Activated naive CD8-positive, alpha-beta T cell treated with anti-CD3 and anti-CD28 coated beads, Interleukin-2, amount 50 U/mL, for 16 hours (primary cell): ENCODE data around the gene CLCN4.

Experiments used
- DNase-seq: peaks from one replicate; pipeline ENCODE4 v3.0.0-alpha.2; 2020; ENCODE audit warnings: low read depth, low spot score

The CLCN4 gene

DNA sequence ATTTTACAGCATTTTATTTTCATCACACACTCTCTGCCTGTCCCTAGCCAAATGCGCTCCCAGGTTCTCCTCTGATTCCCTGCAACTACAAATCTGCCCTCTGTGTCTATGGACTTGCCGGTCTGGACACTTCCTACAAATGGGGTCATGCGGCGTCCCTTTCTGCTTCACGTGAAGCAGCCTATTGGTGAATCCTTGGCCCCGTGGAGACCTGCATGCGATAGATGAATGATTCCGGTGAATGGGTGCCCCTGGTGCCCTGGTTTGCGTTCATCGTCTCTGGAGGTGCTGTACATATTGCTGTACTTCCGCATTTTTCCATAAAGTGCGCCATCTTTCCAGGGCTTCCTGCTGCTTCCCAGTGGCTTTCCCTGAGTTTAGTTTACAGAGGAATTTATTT is 27.5 kb upstream of the CLCN4 start:
- DNase-seq = no peak

DNA sequence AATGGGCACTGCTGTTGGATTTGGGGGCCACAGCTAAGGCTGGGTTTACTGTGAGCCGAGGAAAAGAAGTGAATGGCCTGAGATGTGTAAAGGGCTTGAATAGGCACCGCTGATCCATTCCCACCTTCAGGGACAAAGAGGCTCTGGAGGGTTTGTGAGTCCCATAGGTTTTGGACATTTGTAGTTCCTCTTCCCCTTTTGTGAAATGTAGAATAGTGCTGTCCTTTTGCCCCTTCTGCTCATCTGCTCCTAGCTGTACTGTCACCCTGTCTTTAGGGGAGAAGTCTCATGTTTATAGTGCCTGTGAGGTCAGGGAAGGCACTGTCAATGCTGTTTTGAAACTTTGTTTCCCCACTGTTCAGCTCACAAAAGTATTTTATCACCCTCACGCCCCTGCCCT is 26.4 kb upstream of the CLCN4 start:
- no peak for DNase-seq

DNA sequence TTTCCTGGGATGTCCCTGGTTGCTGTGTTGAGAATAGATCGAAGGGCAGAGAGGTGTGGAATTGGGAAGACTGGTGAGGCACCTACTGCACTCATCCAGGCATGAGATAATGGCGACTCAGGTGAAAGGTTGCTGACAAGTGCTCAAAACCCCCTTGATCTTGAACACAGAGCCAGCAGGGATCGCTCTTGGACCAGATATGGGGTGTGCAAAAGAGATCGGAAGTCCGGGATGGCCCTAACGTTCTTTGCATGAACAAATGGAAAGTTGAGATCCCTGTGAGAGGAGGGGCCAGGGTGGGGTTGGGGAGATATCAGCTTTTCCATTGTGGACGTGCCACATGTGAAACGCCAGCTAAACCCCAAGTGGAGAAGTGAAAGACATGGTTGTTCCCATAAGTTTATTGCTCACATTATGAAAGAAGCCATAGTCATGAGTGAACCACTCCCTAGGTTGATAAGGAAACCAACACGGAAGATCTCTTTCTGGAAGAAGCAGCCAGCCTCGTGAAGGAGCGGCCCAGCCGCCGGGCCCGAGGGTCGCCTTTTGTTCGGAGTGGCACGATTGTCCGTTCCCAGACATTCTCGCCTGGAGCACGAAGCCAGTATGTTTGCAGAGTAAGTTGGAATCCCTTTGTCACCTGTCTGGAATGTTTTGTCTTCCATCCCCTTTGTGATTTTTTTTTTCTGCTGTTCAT is 22.6 kb upstream of the CLCN4 start:
- no peak for DNase-seq

DNA sequence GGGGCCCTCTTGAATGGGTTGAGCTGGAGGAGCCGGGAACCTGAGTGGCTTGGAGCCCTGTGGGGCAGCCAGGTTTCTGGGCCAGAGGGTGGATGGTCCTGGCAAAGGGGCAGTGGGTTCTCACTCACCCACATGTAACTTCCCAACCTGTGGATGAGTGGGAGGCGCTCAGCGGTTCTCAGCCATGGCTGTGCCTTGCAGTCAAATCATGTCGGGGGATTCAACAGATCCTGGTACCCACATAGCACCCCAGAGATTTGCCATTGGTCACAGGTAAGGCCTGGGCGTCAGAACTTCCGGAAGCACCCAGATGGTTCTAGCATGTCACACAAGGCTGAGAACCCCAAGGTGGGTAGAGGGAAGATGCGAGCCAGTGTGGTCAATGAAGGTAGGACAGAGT is 21.9 kb upstream of the CLCN4 start:
- no peak for DNase-seq

GRCh38 chrX:10135561-10136399 is 21.0 kb upstream of the CLCN4 start:
- no peak for DNase-seq

- DNase-seq = no peak
These were observed 18.0 kb upstream of the CLCN4 start for GRCh38 chrX:10138726-10139125.

- DNase-seq = no peak
These were observed 16.5 kb upstream of the CLCN4 start for GRCh38 chrX:10140264-10140663.

DNA sequence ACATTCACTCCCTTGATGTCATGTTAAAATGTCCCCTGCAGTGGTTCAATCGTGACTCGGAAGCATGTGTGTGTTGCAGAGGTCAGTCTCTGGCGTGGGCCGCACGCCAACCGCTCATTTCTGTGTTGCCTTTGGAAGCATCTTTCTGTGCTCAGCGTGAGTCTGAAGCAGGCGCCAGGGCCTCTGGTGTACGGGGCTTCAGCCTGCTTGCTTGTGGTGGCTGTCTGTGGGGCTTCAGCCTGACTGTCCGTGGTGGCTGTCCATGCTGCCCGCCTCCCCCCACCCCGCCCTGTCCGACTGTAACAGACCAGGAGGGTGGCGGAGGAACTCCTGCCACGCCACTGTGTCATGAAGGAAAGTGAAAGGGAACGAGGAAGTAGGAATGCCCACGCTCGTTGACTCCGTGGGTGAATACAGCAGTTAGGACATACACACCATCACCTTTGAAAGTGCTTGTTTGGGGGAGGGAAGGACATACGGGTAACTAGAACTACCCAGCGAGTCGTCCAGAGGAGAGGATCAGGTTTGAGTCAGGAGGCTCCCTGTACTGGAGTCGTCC is 14.7 kb upstream of the CLCN4 start:
- no peak for DNase-seq

DNA sequence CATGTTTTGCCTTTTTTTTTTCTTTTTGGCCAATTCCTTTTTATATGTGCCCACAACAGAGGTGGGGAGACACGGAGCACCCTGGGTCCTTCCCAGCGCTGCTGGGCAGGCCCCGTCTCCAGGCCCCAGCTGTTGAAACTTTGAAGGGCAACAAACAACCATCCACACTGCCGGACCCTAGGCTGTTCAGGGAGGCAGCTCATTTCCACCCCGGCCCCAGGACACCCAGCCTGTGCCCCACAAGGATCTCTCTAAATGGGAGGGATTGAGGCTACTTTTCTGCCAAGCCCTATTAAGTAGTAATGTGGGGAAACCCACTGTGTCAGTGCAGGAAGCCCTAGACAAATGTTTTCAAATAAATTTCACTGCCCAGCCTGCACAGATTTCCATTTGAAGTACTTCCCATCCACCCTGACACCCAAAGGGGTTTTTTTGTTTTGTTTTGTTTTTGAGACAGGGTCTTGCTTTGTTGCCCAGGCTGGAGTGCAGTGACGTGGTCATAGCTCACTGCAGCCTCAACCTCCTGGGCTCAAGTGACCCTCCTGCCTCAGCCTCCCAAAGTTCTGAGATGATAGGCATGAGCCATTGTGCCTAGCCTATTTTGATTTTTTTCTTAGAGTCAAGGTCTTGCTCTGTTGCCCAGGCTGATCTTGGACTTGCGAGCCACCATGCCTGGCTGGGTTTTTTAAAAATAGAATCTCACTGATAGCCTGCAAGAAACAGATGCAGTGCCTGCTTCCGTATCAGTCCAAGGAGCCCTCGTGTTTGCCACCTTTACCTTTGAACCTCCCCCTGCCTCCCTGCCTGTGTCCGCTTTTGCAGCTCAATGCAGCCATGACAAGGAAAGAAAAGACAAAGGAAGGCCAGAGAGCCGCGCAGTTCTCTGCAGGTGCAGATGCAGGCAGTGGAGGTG is 13.4 kb upstream of the CLCN4 start:
- DNase-seq = no peak

DNA sequence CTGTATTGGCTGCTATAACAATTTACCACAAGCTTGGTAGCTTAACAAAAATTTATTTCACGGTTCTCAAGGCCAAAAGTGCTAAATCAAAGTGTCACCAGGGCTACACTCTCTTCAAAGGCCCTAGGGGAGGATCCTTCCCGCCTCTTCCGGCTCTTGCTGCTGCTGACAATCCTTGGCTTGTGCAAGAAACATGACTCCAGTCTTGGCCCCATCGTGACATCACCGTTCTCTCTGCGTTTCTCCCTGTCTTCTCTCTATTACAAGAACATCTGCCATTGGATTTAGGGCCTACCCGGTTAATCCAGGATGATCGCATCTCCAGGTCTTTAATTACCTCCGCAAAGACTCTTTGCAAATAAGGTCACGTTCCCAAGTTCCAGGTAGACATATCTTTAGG is 10.4 kb upstream of the CLCN4 start:
- no peak for DNase-seq

DNA sequence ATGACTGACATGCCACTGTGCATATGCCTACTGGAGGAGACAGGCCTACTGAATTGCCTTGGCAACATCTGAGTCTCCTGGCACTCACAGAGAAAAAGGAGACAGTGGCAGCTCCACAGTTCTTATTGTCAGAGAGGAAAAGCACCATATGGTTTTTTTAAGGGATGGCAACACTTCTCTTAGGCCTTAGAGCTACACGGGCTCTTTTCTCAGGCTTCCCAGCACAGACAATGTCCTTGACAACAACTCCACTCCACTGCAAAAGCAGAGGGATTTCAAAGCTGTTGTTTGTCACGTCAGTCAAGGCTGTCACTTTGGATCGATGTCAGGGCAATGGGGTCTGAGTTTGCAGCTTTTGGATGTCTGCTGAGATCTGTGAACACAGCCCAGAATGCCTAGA is 4.7 kb upstream of the CLCN4 start:
- DNase-seq = no peak

GRCh38 chrX:10155137-10155536 is 1.6 kb upstream of the CLCN4 start:
- DNase-seq = no peak

DNA sequence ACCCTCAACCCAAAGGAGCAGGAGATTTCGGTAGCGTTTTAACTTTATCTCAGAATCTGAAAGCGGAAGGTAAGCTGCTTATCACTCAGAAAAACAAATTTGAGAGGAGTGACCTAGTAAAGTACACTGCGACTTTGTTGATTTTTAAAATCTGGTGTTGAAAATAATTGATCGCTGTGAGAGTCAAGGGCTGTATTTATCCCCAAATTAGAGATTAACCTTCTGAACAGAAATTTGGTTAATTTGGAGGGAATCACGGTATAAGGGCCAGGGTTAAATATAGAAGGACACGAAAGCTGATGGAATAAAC is 212 bp downstream of the CLCN4 start:
- no peak for DNase-seq

DNA sequence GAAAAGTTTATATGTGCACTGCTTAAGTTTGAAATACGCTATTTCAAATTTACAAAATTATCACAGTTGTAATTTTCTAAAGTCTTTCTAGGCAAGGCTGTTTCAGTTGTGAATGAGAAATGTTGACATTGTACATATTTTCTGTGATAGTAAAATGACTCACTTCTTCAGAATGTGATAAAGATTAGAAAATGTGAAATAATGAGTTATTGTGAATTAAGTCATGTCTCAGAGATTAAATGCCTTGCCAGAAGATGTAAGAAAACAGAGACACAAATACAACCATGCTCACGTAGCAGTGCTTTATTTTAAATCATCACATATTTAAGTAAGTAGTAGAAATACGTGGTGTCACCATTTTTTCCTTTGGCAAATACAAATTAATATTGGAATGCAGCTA is 768 bp downstream of the CLCN4 start:
- DNase-seq = no peak

GRCh38 chrX:10158279-10159144 is 1.7 kb downstream of the CLCN4 start:
- no peak for DNase-seq

- no peak for DNase-seq
These were observed 2.3 kb downstream of the CLCN4 start for GRCh38 chrX:10159145-10159468.

GRCh38 chrX:10160211-10160610 is 3.4 kb downstream of the CLCN4 start:
- no peak for DNase-seq

DNA sequence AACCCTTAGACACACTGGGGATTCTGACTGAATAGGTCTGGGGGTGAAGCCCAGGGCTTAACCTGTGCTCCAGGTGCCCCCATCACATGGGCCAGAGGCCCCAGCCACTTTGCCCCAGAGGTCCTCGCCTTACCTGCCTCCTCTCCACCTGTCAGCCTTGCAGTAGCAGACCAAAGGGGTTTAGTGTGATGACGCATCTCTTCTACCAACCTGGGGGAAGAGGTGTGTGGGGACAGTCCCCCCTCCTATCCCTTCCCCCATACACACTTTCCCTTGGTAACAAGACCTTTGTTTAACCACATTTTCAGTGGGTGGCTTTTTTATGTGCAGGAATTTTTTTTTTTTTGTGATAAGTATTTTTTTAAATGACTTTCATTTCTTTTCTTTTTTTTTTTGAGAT is 6.3 kb downstream of the CLCN4 start:
- no peak for DNase-seq

DNA sequence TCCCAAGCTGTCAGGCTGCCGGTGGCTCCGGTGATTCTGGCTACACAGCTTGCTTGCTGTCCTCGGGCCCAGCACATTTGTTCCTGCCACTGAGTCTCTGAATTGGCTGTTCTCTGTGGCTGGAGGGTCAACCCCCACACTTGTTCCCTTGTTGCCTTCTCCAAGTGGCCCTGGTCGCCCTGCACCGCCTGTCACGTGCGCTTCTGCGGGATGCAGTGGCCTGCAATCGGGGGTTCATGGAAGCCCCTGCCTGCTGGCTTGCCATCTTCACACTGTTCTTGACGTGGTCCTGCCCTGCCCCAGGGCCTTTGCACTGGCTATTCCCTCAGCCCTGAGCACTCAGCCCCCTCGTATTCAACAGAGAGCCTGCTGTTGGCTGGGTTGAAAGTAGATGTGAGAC is 8.1 kb downstream of the CLCN4 start:
- no peak for DNase-seq

DNA sequence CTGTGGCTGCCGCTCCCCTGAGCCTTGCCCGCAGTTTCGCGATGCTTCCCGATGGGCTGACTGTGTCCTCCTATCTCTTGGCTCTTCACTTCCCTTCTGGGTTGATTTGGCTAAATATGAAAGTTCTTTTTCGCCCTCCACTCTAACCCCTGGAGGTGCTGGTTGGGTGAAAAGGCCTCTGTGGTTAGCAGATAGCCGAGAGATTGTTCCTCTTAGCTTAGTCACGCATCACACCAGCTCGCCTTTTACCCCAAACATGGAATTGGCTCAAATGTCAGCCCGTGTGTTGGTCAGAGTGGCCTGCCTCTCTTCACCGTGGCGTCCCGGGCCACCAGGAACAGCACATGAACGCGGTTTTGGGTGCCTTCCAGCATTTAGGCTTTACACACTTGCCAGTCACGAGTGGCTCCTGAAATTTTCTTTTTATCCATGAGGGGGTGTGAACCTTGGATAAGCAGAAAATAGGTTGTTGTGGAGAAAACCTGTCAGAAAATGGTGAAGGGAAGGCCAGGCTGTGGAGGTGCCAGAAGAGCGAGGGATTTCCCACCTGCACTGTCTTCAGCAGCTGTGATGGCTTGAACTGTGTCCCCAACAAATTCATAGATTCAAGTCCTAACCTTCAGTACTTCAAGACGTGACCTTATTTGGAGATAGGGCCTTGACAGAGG is 8.9 kb downstream of the CLCN4 start:
- DNase-seq = no peak

- no peak for DNase-seq
These were observed 9.5 kb downstream of the CLCN4 start for GRCh38 chrX:10166248-10166716.
